Embryonic facial prominence (tissue), 1 donor: Measurements from ENCODE around the gene APOL1.
"Not testable (repeated sequence)": the region's sequence is repeated elsewhere in the genome, so short reads cannot be mapped to it uniquely, and the experiment has no call there.

Experiments used
- DNase-seq: peaks from one replicate; pipeline ENCODE4 v3.0.0-alpha.2; 2016; ENCODE audit errors: extremely low spot score

APOL1 gene

DNA sequence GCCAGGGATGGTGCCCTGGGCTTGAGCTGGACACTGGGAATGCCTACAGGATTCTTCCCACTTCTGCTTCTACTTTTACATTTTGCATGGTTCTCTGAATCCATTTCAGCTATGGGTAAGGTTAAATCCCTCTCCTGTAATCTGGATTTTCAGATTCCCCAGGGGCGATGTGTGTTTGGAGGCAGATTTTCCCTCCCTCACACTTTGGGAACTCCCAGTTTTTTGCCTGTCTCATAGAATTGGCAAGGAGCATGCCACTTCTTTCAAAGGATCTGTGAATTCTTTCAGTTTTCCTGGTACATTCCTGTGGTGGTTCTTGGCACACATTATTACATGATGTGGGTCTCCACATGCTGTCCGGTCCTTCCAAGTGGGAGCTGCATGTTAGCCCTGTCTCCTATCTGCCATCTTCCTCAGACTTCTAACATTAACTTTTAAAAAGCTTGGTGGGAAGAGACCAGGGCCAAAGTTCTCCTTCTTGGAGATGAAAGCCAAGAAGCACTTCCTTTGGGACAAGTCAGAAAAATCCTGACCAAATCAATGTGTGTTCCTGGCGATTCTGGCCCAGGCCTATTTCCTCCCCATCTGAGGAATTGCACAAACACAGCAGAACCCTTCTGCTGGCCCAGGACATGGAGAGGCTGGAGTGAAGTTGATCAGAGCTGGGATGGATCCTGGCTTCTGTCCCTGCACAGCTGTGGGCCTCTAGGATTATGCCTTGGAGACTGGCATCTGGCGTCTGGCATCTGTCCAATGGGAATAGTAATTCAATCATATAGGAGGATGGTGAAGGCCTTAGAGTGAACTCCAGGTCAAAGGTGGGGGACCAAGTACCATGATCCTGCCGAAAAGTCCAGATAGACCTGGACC is 8.2 kb upstream of the APOL1 start:
- no peak for DNase-seq

DNA sequence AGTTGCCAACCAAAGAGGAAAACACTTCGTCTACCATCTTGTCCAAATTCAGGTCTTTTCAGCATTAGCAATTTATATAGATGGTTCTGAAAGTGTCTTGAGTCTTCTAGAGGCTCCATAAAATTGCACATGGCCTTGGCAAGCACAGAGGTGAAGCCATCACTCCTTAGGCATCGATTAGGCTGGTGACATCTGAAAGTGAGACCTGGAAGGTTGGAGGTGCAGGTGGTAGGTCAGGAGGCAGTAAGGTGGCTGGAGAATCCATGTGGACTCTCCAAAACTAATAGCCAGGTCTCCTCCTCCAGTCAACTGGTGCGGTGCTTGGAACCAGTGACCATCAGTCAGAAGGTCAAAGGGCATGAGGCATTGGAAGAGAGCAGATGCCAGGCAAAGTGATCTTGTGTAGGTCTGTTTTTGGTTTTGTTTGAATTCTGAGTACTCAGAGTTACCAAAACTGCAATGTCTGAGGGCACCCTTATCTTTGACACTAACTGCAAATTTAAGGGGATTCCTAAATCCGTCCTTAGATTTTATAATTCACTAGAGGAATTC is 7.1 kb upstream of the APOL1 start:
- no peak for DNase-seq

DNA sequence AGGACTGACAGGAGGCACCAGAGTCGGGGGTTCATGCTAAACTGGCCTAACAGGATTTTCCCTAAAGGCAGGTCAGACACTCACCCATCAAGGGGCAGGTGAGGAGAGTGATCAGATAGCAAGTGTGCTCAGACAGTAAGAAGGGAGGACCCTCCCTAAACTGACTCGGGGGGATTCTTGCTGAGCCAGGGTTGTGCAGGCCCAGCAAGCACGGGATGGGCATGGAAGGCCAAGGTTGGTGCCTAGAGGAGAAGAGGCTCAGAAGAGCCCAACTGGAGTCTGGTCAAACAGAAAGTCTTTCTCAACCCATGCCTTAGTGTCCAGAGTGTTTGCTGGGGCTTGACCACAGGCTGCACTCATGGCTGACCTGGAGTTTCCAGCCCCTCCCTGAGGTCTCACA is 6.2 kb upstream of the APOL1 start:
- no peak for DNase-seq

DNA sequence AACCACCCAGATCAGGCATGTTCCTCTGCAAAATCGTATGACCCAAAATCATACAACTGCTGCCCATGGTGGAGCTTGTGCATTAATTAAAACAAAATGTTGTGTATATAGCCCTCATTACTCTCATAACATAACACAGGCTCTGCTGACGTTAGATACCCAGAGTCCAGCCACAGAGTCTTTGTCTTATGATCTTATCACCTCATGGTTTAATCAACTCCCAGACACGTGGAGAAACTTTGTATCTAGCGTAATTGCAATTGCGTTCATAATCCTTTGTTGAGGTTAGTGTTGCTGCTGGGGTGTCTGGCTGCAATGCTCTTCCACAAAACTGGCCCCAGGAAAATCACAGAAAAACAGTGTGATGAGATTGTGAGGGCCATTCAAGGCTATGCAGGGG is 5.0 kb upstream of the APOL1 start:
- no peak for DNase-seq

DNA sequence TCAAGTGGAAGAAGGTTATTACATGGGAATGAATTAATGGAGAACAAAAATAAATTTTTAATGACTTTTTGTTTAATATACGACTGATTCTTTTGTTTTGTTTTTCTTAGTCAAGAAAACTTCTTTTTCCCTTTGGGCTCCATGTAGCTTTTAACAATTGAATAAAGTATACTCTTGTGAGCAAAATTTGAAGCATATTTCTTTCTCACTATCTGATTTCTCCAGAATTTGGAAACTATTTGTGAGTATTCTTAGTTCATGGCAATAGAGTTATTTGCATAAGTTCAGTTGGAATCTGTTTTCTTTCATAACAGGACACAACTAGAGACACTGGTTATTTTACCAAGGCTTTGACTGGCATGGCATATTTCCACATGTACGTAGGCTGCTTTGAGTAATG is 3.8 kb upstream of the APOL1 start:
- DNase-seq: no peak

DNA sequence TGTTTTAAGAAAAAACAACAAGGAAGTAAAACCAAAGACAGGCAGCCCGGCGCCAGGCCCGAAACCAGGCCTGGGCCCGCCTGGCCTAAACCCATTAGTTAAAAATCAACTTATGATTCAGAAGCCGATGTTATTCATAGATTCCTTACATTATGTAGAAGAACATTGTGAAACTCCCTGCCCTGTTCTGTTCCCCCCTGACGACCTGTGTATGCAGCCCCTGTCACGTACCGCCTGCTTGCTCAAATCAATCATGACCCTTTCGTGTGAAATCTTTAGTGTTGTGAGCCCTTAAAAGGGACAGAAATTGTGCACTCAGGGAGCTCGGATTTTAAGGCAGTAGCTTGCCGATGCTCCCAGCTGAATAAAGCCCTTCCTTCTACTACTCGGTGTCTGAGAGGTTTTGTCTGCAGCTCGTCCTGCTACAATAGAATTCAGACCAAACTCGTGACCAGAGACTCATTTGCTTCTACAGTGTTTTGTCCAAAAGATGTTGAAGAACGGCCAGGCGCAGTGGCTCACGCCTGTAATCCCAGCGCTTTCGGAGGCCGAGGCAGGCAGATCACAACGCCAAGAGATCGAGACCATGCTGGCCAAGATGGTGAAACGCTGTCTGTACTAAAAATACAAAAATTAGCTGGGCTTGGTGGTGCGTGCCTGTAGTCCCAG is 2.5 kb upstream of the APOL1 start:
- DNase-seq: not testable (repeated sequence)

DNA sequence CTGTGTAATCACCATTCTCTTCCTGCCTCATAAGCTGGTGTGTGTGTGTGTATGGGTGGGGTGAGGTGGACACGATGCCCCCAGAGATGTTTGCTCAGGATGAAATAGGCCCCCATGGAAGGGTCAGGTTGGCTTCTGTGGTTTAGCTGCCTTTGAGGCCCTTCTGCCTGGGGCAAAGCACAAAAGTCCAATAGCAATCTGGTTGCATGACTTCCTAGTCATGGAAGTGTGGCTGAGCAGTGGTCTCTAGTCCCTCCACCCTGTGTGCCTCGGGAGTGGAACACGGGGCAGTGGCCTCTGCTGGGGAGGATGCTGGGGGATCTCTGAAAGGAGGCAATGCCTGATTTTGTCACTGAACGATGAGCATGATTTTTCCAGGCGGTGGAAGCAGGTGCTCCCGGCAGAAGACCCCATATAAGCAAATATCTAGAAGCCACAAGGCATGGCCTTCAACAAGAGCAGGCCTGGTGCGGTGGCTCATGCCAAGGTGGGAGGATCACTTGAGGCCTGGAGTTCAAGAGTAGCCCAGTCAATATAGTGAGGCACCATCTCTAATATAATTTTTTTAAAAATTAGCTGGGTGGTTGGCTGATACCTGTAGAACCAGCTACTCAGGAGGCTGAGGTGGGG is 839 bp upstream of the APOL1 start:
- not testable (repeated sequence) for DNase-seq

DNA sequence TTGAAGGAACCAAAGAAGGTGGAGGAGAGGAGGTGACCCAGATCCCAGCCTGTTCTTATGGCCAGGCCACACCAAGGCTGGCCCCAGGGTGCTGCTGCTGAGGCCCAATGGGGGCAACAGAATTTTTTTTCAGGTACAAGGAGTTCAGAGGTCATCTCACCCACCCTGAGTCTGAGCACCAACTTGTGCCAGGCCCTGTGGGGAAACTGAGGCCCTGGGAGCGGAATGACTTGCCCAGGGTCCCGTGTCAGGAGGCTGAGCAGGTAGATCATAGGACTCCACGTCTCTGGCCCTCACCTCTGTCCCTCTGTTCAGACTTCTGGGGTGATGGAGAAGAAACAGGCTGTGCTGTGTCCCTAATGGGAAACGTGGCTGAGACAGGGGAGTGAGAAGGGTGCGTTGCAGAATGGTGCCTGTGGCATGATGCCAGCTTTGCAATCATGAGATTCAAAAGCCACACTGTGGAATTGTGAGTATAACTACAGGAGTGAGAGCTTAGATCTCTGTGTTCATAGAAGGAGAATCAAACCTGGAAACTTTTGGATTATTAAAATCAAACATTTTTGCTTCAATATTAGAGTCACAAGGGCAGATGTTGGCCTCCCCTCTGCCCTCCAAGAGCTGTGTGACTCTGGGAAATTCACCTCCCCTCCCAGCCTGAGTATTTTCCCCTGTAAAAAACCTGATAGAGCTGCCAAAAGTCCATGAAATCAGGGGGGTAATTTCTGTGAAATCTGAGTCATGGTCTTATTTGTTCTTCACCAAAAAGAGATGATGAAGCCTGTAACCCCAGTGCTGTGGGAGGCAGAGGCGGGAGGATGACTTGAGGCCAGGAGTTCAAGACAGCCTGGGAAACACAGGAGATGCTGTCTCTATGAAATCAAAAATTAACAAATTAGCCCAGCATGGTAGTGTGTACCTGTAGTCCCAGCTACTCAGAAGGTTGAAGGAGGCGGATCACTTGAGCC is 874 bp downstream of the APOL1 start:
- no peak for DNase-seq

DNA sequence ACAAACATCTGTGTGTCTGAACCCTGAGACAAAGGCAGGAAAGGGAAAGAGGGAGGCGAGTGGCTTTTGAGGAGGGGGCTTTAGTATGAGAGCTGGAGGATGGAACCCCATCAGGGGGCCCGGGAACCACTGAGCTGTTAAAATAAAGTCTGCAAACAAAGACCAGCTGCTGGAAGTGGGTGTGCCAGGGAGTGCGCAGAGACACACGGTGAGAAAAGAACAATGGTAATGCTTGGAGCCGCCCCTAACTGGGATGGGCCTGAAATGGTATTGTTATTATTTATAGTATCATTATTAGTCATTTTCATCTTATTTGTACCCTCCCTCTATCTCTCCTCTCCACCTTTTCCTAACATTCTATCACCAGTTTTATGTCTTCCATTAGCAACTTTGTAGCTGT is 2.6 kb downstream of the APOL1 start:
- DNase-seq: not testable (repeated sequence)

DNA sequence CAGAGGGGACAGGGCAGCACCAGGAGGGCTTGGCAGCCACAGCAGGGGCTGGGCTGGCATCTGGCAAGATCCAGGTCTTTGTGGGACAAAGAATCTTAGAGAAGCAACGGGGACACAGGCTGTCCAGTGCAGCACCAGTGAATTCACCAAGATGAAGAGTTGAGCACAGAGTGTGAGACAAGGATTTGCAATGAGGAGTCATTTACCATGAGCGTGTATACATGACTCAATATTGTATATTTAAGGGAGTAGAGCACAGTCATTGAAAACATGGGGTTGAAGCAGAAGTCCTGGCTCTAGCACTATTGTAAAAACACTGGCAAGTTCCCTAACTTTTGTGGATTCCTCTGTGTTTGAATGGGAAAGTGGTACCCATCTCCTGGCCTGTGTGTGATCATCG is 3.5 kb downstream of the APOL1 start:
- DNase-seq: no peak

DNA sequence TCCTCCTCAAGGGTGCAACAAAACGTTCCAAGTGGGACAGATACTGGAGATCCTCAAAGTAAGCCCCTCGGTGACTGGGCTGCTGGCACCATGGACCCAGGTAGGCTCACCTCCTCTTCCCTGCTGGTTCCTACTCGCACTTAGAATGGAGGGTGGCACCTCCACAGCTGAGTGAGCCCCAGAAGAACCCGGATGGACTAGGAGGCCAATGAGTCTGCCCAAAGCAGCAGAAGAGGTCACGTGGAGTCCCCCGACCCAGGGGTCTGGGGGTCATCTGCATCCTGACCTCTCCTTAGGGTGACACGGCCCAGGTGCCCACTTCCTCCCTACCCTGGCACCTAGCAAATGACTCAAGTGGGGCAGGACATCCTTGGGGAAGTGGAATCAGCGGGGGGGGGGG is 4.4 kb downstream of the APOL1 start:
- no peak for DNase-seq

DNA sequence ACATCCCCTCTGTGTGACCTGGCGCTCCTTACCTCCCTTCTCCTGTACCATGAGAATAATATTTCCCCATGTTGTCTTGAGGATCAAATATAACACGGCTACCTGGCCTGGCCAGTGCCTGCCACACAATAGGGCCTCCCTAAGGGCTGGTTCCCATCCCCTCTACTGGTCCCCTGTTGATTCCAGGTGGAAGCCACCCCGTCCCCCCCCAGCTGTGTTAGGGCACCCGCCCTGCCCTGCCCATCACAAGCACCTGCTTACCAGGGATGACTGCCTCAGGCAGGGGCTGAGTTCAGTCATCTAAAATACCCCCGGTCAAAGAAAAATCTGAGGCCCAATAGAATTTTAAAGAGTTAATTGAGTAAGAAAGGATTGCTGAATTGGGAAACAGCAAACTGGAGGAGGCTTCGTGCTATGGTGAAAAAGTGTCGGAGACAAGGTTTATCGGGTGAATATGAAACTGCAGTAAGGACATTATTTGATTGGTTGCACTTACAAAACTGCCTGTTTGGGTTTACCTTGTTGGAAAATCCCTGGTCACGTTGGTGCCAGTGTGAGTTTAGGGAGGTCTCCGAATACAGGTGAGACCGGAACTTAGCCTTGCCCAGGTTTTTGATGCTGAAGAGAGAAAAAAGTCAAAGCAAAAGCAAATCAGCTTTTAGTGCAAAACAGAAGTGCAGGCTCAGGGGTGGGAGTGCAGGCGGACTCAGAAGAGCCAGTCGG is 5.2 kb downstream of the APOL1 start:
- no peak for DNase-seq

DNA sequence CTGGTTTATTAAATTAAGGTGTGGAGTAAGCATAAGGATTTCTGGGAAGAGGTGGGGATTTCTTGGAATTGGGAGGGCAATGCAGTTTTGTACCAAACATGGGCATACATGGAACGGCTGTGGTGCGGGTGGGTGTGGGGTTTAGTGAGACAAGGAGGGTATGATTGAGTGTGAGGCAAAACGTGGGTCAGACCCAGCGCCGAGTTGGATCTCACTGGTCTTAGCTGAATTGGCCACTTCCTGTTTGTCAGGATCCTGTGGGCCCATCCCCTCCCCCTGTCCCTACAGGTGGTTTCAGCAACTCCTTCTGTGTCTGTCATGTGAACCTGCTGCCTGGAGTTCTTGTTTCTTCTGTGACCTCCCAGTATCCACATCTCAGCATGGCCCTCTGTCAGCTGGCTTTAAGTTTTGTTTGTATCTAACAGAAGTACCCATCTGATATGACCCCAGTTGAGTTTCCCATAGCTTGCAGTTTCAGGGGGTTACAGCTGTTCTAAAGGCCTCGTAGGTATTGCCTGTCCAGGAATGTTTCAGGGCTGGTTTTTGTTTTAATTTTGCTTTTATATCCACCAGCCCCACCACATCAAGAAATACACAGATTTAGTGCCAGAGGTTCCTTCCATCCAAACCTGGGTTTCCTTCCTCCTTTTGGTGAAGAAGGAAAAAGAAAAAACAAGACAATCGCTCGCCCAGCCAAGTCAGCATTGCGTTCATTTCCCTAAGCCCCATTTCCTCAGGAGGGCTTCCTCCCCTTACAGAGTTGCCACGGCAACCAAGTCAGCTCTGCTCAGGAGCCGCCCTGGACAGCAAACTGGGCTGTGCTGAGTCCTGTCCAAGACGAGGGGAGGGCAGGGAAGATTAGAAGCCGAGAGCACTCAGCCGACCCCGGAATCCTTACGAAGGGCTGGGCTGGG is 6.0 kb downstream of the APOL1 start:
- DNase-seq: no peak

DNA sequence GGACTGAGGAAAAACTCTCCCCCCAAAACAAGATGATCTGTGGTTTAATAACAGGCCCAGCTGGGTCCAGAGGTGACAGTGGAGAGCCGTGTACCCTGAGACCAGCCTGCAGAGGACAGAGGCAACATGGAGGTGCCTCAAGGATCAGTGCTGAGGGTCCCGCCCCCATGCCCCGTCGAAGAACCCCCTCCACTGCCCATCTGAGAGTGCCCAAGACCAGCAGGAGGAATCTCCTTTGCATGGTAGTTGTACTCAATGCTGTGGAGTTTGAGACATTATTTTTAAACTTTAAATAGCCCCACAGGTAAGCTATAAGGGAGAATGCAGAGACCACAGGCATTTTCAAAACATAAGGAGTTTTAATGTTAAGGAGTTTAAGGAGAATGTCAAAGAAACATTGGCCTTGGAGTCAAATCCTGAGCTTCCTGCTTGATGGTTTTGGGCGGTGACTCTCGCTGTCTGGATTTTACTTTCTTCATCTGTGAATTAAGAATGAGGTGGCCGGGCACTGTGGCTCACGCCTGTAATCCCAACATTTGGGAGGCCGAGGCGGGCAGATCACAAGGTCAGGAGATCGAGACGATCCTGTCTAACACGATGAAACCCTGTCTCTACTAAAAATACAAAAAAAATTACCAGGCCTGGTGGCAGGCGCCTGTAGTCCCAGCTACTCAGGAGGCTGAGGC is 6.8 kb downstream of the APOL1 start:
- DNase-seq: no peak

DNA sequence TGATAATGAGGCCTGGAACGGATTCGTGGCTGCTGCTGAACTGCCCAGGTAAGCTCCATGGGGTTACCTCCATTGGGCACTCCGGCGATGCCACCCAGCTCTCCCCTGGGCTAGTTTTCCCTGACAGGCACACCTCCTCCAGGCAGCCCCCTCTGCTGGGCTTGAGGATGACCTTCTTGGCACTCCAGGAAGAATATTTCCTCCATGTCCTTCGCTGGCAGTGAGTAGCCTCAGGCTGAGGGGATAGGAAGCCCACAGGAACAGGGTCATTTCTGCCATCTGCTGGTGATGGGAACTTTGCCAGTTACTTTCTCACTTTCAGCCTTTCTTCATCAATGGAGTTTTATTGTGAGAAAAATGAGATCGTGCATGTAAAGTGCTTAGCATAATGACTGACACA is 8.7 kb downstream of the APOL1 start:
- DNase-seq: not testable (repeated sequence)

DNA sequence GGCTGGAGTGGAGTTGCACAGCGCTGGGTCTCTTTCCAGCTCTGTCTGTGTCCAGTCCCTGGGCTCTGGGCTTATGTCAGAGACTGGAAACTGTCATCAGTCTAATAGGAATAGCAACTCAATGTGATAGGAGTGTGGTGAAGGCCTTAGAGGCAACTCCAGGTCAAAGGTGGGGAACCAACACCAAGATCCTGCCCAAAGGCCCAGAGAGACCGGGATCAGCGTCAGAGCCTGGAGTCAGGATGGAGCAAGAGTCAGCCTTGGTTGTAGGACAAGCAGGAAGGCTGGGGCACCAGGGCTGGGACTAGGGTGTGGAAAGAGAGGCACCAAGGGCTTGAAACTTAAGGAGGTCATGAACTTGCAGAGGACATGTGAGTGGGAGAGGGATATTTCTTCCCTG is 9.4 kb downstream of the APOL1 start:
- not testable (repeated sequence) for DNase-seq

DNA sequence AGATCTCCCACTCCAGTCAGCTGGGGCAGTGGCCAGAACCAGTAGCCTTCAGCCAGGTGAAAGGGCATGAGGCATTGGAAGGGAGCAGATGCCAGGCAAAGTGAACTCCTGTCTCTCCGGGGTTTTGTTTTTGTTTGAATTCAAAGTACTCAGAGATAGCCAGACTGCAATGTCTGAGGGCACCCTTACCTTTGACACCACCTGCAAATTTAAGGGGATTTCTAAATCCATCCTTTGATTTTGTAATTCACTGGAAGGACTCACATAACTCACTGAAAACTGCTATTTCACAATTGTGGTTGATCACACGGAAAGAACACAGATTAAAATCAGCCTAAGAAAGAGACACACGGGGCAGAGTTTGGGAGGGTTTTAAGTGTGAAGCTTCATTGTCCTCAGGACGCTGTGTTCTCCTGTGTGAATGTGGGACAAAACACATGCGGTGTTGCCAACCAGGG is 10.3 kb downstream of the APOL1 start:
- not testable (repeated sequence) for DNase-seq

DNA sequence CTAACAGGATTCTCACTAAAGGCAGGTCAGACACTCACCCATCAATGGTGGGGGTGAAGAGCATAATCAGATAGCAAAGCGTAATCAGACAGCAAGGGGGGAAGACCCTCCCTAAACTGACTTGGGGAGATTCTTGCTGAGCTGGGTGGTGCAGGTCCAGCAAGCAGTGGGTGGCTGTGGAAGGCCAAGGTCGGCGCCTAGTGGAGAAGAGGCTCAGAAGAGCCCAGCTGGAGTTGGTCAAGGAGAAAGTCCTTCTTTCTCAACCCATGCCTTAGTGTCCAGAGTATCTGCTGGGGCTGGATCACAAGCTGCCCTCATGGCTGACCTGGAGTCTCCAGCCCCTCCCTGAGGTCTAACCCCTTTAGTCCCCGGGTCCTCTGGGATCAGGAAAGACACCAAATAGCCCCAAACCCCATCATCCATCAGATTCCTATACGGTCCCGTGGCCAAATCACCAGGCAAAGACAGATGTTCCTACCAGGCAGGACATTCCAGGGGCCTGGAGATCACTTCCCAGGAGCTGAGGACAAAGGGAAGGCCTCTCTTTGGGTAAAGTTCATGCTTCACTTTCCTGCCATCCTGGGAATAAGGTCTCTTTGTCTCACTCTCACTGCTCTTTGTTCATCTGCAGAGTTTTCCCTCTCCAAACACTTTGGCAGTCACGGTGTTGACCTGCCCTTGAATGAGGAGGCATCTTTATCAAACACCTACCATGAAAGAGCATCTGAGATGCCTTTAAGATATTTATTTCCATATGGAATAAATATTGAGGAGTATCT is 11.1 kb downstream of the APOL1 start:
- DNase-seq: not testable (repeated sequence)
